ENCODE measurements around the gene BTRC. TPM values are rescaled to one million over a fixed set of nuclear protein-coding genes. Genes with fewer than 3 reads are reported as not detected.

Gene BTRC
- total and polyA plus RNA-seq, 12 donors, result 9.5 to 49.9 (median 34.2) TPM

DNA sequence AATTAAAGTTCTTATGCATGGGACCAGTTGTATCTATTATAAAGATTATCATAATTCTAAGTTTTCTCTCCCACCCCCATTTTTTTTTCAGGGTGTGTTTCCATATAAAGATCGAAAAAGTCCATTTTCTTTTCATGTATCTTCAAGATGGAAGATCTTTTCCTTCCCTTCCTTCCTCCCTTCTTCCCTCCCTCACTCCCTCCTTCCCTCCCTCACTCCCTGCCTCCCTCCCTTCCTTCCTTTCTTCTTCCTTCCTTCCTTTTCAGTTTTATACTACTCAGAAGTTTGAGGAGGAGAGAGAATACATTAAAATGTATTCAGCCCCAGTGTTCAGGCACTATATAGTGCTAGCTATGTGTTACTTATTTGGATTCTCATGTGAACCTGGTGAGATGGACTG lies 136.1 kb downstream of the BTRC start:
- no peak for ATAC-seq
- H3K4me1 ChIP-seq, result peaks cover 0 to 17% (median 0%) of the 10 kb centered on the region in 9 donors
- TF ChIP-seq CTCF (IDR thresholded peaks at IDR 0.05), result no peak
- 89 to 90% methylated on average over 1 of the region's 1 CpG for WGBS, 2 donors
- intact Hi-C loops (cut with DNase I), result no loop called here
- H3K36me3 ChIP-seq, result no peaks in the 10 kb centered on the region
- H3K27me3 ChIP-seq, result no peaks in the 10 kb centered on the region
- DNase-seq, result no peak
- H3K27ac ChIP-seq, result no peak overlapping the region
- H3K9me3 ChIP-seq, result no peaks in the 10 kb centered on the region
- H3K4me3 ChIP-seq, result no peak overlapping the region

DNA sequence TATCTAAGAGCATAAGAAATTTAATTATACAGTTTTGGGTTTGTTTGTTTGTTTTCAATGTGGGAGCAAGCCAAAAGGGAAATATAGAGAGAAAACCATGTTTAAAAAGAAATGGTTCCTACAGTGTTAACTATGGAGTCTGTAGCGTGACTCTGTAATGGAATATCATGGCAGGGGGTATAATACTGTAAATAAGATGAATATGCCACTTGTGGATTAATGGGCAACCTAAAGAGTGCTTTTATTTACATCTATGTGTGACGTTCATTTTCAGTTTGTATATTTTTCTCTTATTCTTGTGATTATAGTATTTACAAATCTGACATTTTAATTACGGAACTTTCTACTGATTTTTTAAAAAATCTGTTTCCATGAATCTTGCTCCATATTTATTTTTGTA lies 138.2 kb downstream of the BTRC start:
- TF ChIP-seq CTCF (IDR thresholded peaks at IDR 0.05), result no peak
- peaks cover 0 to 17% (median 0%) of the 10 kb centered on the region in 9 donors for H3K4me1 ChIP-seq
- DNase-seq (no peak), ATAC-seq (no peak)
- no peaks in the 10 kb centered on the region for H3K27me3 ChIP-seq
- H3K9me3 ChIP-seq, result no peaks in the 10 kb centered on the region
- no peak overlapping the region for H3K27ac ChIP-seq
- intact Hi-C loops (cut with DNase I), result no loop called here
- 95 to 98% methylated on average over 3 of the region's 3 CpGs for WGBS, 2 donors
- no peak overlapping the region for H3K4me3 ChIP-seq
- no peaks in the 10 kb centered on the region for H3K36me3 ChIP-seq

DNA sequence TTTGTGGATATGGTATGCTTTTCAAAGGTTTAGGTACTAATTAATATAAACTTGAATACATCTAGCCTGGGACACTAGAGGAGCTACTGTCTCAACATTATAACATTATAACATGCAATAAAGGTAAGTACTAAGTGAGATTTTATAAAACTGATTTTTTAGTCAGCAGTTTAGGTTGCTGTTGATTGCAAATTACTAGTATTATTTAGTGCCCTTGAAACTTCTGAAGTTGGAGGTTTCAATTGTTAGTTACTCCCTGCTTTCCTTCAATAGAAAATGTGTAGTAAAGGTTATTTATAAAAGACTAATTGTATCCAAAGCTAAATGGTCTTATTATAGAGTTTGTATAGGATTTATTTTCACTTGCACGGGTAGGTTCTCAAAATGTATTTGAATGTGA lies 138.8 kb downstream of the BTRC start:
- no peak overlapping the region for H3K4me3 ChIP-seq
- WGBS, 2 donors, result 93 to 94% methylated on average over 1 of the region's 1 CpG
- no peak overlapping the region for H3K27ac ChIP-seq
- no peaks in the 10 kb centered on the region for H3K9me3 ChIP-seq
- ATAC-seq, result no peak
- no peaks in the 10 kb centered on the region for H3K36me3 ChIP-seq
- no peak for TF ChIP-seq CTCF (IDR thresholded peaks at IDR 0.05)
- DNase-seq, result no peak
- peaks cover 0 to 17% (median 0%) of the 10 kb centered on the region in 9 donors for H3K4me1 ChIP-seq
- H3K27me3 ChIP-seq, result no peaks in the 10 kb centered on the region
- intact Hi-C loops (cut with DNase I), result no loop called here

GRCh38 chr10:101493249-101493648 lies 139.3 kb downstream of the BTRC start:
- Histone ChIP-seq H3K4me1 (peaks cover 0 to 17% (median 0%) of the 10 kb centered on the region in 9 donors), H3K36me3 (no peaks in the 10 kb centered on the region), H3K9me3 (no peaks in the 10 kb centered on the region), H3K27me3 (no peaks in the 10 kb centered on the region), H3K27ac (no peak overlapping the region), H3K4me3 (no peak overlapping the region)
- WGBS, 2 donors, result 100% methylated on average over 1 of the region's 1 CpG
- ATAC-seq (no peak), DNase-seq (no peak)
- no peak for TF ChIP-seq CTCF (IDR thresholded peaks at IDR 0.05)
- intact Hi-C loops (cut with DNase I), result no loop called here
